Keratinocyte (primary cell): ENCODE results near the gene KLRD1. TPM values are rescaled to one million over a fixed set of nuclear protein-coding genes. Genes with fewer than 3 reads are reported as not detected.

Experiments
- DNase-seq: peaks from one replicate; pipeline ENCODE4 v3.0.0-alpha.2; 2011; ENCODE audit warnings: low read depth, missing footprints, low spot score
- FAIRE-seq: peaks from 2 replicates; lab custom pipeline; 2011; peaks lifted over from hg19 to GRCh38; lab: Jason Lieb, UNC
- H2AFZ ChIP-seq: 2 replicates; pipeline ENCODE4 v1.6.0; 2012; ENCODE audit warnings: low read length, control low read depth, inconsistent platforms; ENCODE audit not compliant: control insufficient read depth
- H3K27ac ChIP-seq: 2 replicates; pipeline ENCODE4 v1.5.1; 2011; ENCODE audit warnings: low read length; ENCODE audit not compliant: control insufficient read depth, insufficient read depth
- H3K27me3 ChIP-seq: 3 replicates; pipeline ENCODE4 v1.6.0; 2011; ENCODE audit warnings: low read length; ENCODE audit not compliant: control insufficient read depth, insufficient read depth; ENCODE audit errors: extremely low read depth
- H3K36me3 ChIP-seq, 2 experiments: 2 replicates in 1 of 2; 3 replicates in 1 of 2; pipeline ENCODE4 v1.5.1; 2011; ENCODE audit warnings: low read length in 2 of 2, mild to moderate bottlenecking in 1 of 2; ENCODE audit not compliant: control insufficient read depth in 2 of 2, insufficient read depth in 2 of 2; ENCODE audit errors: extremely low read depth in 1 of 2
- H3K4me1 ChIP-seq: 3 replicates; pipeline ENCODE4 v1.5.1; 2011; ENCODE audit warnings: low read length; ENCODE audit not compliant: control insufficient read depth, insufficient read depth; ENCODE audit errors: extremely low read depth
- H3K4me2 ChIP-seq: 3 replicates; pipeline ENCODE4 v1.6.0; 2011; ENCODE audit warnings: low read depth, low read length; ENCODE audit not compliant: control insufficient read depth, insufficient read depth; ENCODE audit errors: extremely low read depth
- H3K4me3 ChIP-seq, 3 experiments: fragments of 200-600 bp in 1 of 3; sonication (generic) in 1 of 3; 2 replicates in 2 of 3; 3 replicates in 1 of 3; pipeline ENCODE4 v1.5.1; 2011 to 2016; ENCODE audit warnings: low read length in 3 of 3, mild to moderate bottlenecking in 3 of 3, control low read depth in 2 of 3, inconsistent platforms in 1 of 3, low read depth in 1 of 3, mixed read lengths in 1 of 3, mixed run types in 1 of 3, moderate library complexity in 1 of 3; ENCODE audit not compliant: control insufficient read depth in 2 of 3, insufficient read depth in 2 of 3; ENCODE audit errors: extremely low read depth in 1 of 3
- H3K79me2 ChIP-seq: 2 replicates; pipeline ENCODE4 v1.6.0; 2012; ENCODE audit warnings: low read length; ENCODE audit not compliant: control insufficient read depth, insufficient read depth
- H3K9ac ChIP-seq: 3 replicates; pipeline ENCODE4 v1.6.0; 2011; ENCODE audit warnings: low read length; ENCODE audit not compliant: control insufficient read depth, insufficient read depth; ENCODE audit errors: extremely low read depth
- H3K9me1 ChIP-seq: 3 replicates; pipeline ENCODE4 v1.6.0; 2011; ENCODE audit warnings: low read length; ENCODE audit not compliant: control insufficient read depth, insufficient read depth; ENCODE audit errors: extremely low read depth
- H3K9me3 ChIP-seq: 2 replicates; pipeline ENCODE4 v1.5.1; 2012; ENCODE audit warnings: low read depth, low read length; ENCODE audit not compliant: control insufficient read depth
- H4K20me1 ChIP-seq: 3 replicates; pipeline ENCODE4 v1.6.0; 2011; ENCODE audit warnings: low read length; ENCODE audit not compliant: control insufficient read depth, insufficient read depth; ENCODE audit errors: extremely low read depth
- EZH2 ChIP-seq: IDR thresholded peaks from one replicate; pipeline ENCODE4 v1.6.1; 2012; ENCODE audit warnings: inconsistent platforms, mild to moderate bottlenecking, low read length, moderate library complexity
- dilution Hi-C: fragments of 300-500 bp; cut with MboI; formaldehyde crosslinking; loops from one replicate; pipeline ENCODE4 v1.7.0; 2020; ENCODE audit warnings: low sequenced_read_pairs; ENCODE audit not compliant: extremely low pct_ligation_motif_present
- polyA plus RNA-seq, 5 experiments: library from polyadenylated mRNA; depleted of rRNA in 3 of 5; stranded (reverse) in 3 of 5; stranded (forward) in 1 of 5; unstranded in 1 of 5; fragments of >200 nt; gene quantifications; 1 replicate in 1 of 5; 2 replicates in 3 of 5; 3 replicates in 1 of 5; pipeline versions ENCODE4 v1.2.1 to v1.2.3, GENCODE V29; 2011 to 2012; ENCODE audit warnings: missing spikeins in 2 of 5, low read depth in 1 of 5, low replicate concordance in 1 of 5
- TF ChIP-seq, protein P1 (sequence below), 3 experiments: IDR thresholded peaks in 1 of 3; conservative IDR thresholded peaks in 1 of 3; optimal IDR thresholded peaks in 1 of 3; 2 replicates in 2 of 3; 3 replicates in 1 of 3; pipeline versions ENCODE3 to v1.5.1; 2011; ENCODE audit warnings: low read length in 3 of 3, mild to moderate bottlenecking in 3 of 3, moderate library complexity in 2 of 3, control low read depth in 1 of 3, inconsistent platforms in 1 of 3; ENCODE audit not compliant: insufficient read depth in 2 of 3; ENCODE audit errors: extremely low read depth in 1 of 3

The KLRD1 gene
- polyA plus RNA-seq, 1 donor (not counting 4 experiments of a cell fraction or from before 2014, with no cell fraction given): under 0.01 TPM

DNA sequence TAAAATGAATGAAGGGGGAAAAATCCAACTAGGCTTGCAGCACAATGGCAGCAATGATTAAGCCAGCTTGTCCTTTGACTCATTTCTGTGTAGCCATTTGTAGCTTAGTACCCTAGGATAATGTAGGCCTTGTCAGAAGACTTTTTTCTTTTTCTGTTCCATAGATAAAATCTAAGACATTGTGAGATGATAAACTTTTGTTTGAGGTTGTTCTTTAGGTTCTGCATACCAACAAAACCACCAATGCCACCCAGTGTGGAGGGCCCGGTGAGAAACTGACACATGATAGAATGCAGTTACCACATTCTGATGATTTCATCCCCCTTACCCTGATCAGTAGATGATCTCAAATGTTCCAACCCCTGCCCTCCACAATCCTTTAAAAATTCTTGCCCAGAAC lies 6.6 kb upstream of the KLRD1 start:
- TF ChIP-seq, protein P1, sequence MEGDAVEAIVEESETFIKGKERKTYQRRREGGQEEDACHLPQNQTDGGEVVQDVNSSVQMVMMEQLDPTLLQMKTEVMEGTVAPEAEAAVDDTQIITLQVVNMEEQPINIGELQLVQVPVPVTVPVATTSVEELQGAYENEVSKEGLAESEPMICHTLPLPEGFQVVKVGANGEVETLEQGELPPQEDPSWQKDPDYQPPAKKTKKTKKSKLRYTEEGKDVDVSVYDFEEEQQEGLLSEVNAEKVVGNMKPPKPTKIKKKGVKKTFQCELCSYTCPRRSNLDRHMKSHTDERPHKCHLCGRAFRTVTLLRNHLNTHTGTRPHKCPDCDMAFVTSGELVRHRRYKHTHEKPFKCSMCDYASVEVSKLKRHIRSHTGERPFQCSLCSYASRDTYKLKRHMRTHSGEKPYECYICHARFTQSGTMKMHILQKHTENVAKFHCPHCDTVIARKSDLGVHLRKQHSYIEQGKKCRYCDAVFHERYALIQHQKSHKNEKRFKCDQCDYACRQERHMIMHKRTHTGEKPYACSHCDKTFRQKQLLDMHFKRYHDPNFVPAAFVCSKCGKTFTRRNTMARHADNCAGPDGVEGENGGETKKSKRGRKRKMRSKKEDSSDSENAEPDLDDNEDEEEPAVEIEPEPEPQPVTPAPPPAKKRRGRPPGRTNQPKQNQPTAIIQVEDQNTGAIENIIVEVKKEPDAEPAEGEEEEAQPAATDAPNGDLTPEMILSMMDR (optimal IDR thresholded peaks at IDR 0.05 in 1 of 3, IDR thresholded peaks at IDR 0.05 in 1 of 3, conservative IDR thresholded peaks at IDR 0.05 in 1 of 3; ENCODE audit: extremely low read depth in 1 of 3, insufficient read depth in 2 of 3, low read length in 3 of 3): no peak
- no peak for TF ChIP-seq EZH2
- Histone ChIP-seq H3K79me2 (no peaks in the 10 kb centered on the region), H3K9ac (no peak overlapping the region), H3K9me3 (no peaks in the 10 kb centered on the region), H2AFZ (no peak overlapping the region), H3K4me2 (no peak overlapping the region), H3K27me3 (no peaks in the 10 kb centered on the region), H3K9me1 (no peaks in the 10 kb centered on the region), H3K27ac (no peak overlapping the region), H3K36me3 (no peaks in the 10 kb centered on the region), H4K20me1 (no peaks in the 10 kb centered on the region), H3K4me3 (no peak overlapping the region), H3K4me1 (no peaks in the 10 kb centered on the region)
- dilution Hi-C loops: no loop called here
- FAIRE-seq (no peak), DNase-seq (no peak)

DNA sequence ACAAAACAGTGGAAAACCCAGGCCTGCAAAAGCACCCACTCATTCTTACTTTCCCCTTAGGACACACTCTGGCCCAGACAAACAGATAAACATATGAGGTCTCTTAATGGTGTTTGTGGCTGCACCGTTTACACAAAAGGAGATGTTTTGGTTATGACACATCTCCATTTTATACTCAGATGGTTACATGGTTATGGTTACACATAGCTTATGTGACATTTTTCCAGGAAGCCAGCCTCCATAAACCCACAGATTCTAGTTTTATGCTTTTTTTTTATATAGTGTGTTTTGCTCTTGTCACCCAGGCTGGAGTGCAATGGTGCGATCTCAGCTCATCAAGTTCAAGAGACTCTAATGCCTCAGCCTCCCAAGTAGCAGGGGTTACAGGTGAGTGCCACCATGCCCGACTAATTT lies 3.5 kb upstream of the KLRD1 start:
- no peak overlapping the region for H3K27ac ChIP-seq
- H3K9ac ChIP-seq: no peak overlapping the region
- H3K4me2 ChIP-seq: no peak overlapping the region
- TF ChIP-seq, protein P1 (optimal IDR thresholded peaks at IDR 0.05 in 1 of 3, IDR thresholded peaks at IDR 0.05 in 1 of 3, conservative IDR thresholded peaks at IDR 0.05 in 1 of 3; ENCODE audit: extremely low read depth in 1 of 3, insufficient read depth in 2 of 3, low read length in 3 of 3): no peak
- no peak for TF ChIP-seq EZH2
- no peaks in the 10 kb centered on the region for H3K4me1 ChIP-seq
- DNase-seq (no peak), FAIRE-seq (no peak)
- H2AFZ ChIP-seq: no peak overlapping the region
- no peaks in the 10 kb centered on the region for H4K20me1 ChIP-seq
- H3K9me3 ChIP-seq: no peaks in the 10 kb centered on the region
- no peaks in the 10 kb centered on the region for H3K36me3 ChIP-seq
- H3K27me3 ChIP-seq: no peaks in the 10 kb centered on the region
- dilution Hi-C loops: no loop called here
- no peak overlapping the region for H3K4me3 ChIP-seq
- no peaks in the 10 kb centered on the region for H3K9me1 ChIP-seq
- H3K79me2 ChIP-seq: no peaks in the 10 kb centered on the region
